Measurements from ENCODE around the gene SPG11.
A peak's percentile ranks its signal among the peaks of the same experiment; 100 is the strongest.
"Not testable (repeated sequence)": the region's sequence is repeated elsewhere in the genome, so short reads cannot be mapped to it uniquely, and the experiment has no call there.

The SPG11 gene, protein sequence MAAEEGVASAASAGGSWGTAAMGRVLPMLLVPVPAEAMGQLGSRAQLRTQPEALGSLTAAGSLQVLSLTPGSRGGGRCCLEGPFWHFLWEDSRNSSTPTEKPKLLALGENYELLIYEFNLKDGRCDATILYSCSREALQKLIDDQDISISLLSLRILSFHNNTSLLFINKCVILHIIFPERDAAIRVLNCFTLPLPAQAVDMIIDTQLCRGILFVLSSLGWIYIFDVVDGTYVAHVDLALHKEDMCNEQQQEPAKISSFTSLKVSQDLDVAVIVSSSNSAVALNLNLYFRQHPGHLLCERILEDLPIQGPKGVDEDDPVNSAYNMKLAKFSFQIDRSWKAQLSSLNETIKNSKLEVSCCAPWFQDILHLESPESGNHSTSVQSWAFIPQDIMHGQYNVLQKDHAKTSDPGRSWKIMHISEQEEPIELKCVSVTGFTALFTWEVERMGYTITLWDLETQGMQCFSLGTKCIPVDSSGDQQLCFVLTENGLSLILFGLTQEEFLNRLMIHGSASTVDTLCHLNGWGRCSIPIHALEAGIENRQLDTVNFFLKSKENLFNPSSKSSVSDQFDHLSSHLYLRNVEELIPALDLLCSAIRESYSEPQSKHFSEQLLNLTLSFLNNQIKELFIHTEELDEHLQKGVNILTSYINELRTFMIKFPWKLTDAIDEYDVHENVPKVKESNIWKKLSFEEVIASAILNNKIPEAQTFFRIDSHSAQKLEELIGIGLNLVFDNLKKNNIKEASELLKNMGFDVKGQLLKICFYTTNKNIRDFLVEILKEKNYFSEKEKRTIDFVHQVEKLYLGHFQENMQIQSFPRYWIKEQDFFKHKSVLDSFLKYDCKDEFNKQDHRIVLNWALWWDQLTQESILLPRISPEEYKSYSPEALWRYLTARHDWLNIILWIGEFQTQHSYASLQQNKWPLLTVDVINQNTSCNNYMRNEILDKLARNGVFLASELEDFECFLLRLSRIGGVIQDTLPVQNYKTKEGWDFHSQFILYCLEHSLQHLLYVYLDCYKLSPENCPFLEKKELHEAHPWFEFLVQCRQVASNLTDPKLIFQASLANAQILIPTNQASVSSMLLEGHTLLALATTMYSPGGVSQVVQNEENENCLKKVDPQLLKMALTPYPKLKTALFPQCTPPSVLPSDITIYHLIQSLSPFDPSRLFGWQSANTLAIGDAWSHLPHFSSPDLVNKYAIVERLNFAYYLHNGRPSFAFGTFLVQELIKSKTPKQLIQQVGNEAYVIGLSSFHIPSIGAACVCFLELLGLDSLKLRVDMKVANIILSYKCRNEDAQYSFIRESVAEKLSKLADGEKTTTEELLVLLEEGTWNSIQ (N-terminal part only)

GRCh38 chr15:44663410-44664308 lies at the start of gene SPG11:
Gene SPG11, minus strand, starts transcription at chr15:44663662. Its CDS starts 15 bp downstream, at chr15:44663647.
- intact Hi-C loops (cut with DNase I): loop anchor here (2.0 kb wide), 1 partner anchor 73 kb away; the partner anchor contains the start of gene TRIM69

GRCh38 chr15:44712346-44713005 lies 49.0 kb upstream of the SPG11 start:
- peak in 4 of 10 donors; percentile 17 to 82 (median 36) for DNase-seq
- intact Hi-C loops (cut with DNase I): no loop called here

More at GRCh38 chr15:44663410-44664308, at the start of gene SPG11:
- peak; percentile 93 to 99 (median 96) for DNase-seq

GRCh38 chr15:44711743-44712345 lies 48.4 kb upstream of the SPG11 start:
- DNase-seq: peak in 7 of 10 donors; percentile 12 to 87 (median 39)
- intact Hi-C loops (cut with DNase I): loop anchor here (2.0 kb wide), 1 partner anchor 17 kb away; no protein-coding TSS in a partner anchor

- DNase-seq: peak; percentile 89 to 99 (median 96)
- intact Hi-C loops (cut with DNase I): loop anchor here (2.0 kb wide), 1 partner anchor 18 kb away; no protein-coding TSS in a partner anchor
Measured at GRCh38 chr15:44711096-44711742, 47.8 kb upstream of the SPG11 start, which contains the start of the genes B2M and PATL2. Gene B2M, plus strand, starts transcription at chr15:44711517. Its CDS starts 30 bp downstream, at chr15:44711547. Gene PATL2, minus strand, starts transcription at chr15:44711323. Its CDS starts 34,833 bp downstream, at chr15:44676490.

GRCh38 chr15:44710236-44711095 lies 47.0 kb upstream of the SPG11 start:
- DNase-seq: no peak
- intact Hi-C loops (cut with DNase I): loop anchor here (2.0 kb wide), 1 partner anchor 18 kb away; no protein-coding TSS in a partner anchor

- intact Hi-C loops (cut with DNase I): no loop called here
- DNase-seq: no peak
Measured at GRCh38 chr15:44706946-44707636, 43.6 kb upstream of the SPG11 start.

DNA sequence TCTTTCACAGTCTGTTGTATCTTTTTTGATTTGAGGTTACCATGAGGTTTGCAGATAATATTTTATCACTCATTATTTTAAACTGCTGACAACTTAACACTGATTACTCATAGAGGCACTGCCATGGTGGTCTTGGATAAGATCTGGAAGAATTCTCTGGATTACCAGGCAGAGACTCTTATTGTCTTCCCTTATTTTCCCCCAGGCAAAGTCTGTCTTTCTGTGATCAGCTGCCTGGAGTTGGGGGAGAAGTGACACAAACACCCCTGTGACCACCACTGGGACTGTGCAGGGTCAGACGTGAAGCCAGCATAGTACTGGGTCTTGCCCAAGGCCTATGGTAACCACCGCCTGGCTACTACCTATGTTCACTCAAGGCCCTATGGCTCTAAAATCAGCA lies 42.9 kb upstream of the SPG11 start:
- no peak for DNase-seq
- intact Hi-C loops (cut with DNase I): no loop called here

GRCh38 chr15:44705986-44706385 lies 42.5 kb upstream of the SPG11 start:
- intact Hi-C loops (cut with DNase I): no loop called here

GRCh38 chr15:44700676-44701075 lies 37.2 kb upstream of the SPG11 start:
- DNase-seq; intact Hi-C loops (cut with DNase I): not testable (repeated sequence)

More at GRCh38 chr15:44705986-44706385, 42.5 kb upstream of the SPG11 start:
- DNase-seq: no peak

- intact Hi-C loops (cut with DNase I): no loop called here
- DNase-seq: no peak
Measured at GRCh38 chr15:44698641-44699040, 35.2 kb upstream of the SPG11 start.

GRCh38 chr15:44697014-44697413 lies 33.6 kb upstream of the SPG11 start:
- intact Hi-C loops (cut with DNase I): no loop called here
- no peak for DNase-seq

- intact Hi-C loops (cut with DNase I): no loop called here
- no peak for DNase-seq
Measured at GRCh38 chr15:44695294-44695693, 31.8 kb upstream of the SPG11 start.

DNA sequence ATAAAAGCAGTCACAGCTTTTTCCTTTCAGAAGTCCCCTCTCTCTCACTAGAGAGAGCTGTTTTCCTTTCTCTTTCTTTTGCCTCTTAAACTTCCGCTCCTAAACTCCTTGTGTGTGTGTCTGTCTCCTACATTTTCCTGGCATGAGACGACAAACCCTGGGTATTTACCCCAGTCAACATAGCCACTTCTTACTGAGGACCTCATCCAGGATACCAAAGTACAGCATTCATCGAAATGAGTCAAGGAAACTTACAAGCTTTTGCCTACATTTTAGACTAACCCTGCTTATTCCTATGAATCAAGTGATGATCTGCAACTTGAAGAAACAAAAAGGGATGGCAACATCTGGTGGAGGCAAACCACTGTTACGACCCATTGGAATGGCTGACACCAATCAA lies 31.0 kb upstream of the SPG11 start:
- intact Hi-C loops (cut with DNase I): no loop called here
- no peak for DNase-seq

DNA sequence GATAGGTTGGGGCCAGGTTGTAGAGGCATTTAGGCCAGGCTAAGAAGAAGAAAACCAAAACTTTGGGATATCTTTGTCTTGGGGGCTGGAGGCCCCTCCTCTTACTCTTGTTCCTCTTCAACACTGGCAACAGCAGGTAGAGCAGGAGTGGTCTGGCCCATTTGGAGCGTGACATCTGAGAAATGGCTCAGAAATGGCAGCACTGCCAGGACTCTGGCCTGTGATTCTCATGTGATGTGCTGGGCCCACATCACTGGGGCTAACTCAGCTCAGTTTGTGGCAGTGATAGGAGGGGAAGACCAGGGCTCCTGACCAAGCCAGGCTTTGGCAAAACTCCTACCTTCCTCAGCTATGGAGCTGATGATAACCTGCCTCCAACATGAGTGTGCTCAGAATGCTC lies 29.2 kb upstream of the SPG11 start:
- intact Hi-C loops (cut with DNase I): no loop called here
- no peak for DNase-seq

GRCh38 chr15:44690245-44690644 lies 26.8 kb upstream of the SPG11 start:
- DNase-seq; intact Hi-C loops (cut with DNase I): not testable (repeated sequence)

DNA sequence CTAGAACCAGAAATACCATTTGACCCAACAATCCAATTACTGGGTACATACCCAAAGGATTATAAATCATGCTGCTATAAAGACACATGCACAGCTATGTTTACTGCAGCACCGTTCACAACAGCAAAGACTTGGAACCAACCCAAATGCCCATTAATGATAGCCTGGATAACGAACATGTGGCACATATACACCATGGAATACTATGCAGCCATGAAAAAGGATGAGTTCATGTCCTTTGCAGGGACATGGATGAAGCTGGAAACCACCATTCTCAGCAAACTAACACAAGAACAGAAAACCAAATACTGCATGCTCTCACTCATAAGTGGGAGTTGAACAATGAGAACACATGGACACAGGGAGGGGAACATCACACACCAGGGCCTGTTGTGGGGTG lies 25.9 kb upstream of the SPG11 start:
- DNase-seq; intact Hi-C loops (cut with DNase I): not testable (repeated sequence)
